GM19193 (cell line): ENCODE data around the gene SLIT3.

Source experiments
- POLR2A ChIP-seq: IDR thresholded peaks from 4 replicates; pipeline ENCODE4 v1.6.1; 2011; ENCODE audit not compliant: insufficient read depth, insufficient read length; ENCODE audit errors: extremely low read depth

Gene SLIT3

DNA sequence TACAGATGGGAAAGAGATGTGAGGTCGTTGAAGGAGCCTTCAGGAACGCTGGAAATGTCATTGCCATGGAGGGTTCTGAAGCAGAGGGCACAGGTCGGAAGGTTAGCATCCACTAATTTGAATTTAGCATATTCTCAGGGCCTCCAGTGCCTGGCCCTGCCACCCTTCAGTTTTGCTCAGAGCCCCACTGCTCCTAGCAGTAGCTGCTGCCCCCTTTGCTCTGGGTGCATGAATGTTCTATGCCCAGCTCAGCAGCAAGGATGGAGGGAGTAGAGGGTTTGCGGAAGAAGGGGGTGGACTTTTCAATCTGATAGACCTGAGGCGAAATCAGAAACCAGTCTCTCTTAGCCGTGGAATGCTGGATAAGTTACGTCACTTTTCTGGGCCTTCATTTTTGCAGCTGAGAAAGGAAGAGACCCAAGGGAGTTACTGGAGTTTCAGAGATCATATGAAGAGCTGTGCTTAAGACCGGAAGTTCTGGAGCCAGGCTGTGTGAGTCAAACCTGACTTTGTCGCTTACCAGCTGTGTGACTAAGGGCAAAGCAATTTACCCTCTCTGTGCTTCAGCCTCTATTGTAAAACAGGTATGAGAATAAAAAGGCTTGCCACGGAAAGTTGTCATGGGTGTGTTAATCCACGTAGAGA, 588.5 kb downstream of the SLIT3 start:
- TF ChIP-seq POLR2A, result no peak

DNA sequence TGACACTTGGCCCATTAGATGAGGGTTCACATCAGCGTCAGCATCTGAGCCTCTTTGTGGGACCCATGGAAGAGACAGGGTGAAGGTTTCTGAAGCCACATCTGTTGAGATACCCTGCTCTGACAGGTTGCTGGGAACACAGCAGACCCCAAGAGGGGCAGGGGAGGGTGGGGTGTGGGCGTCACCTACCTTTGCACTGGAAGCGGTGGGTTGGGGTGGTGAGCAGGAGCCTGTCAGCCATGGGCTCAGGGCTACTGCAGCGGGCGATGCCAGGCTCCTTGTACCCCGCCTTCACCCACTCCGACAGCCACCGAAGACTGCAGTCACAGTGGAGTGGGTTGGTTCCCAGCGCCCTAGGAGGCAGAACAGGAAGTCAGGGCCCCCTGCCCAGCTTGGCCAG, 590.2 kb downstream of the SLIT3 start:
- no peak for TF ChIP-seq POLR2A

DNA sequence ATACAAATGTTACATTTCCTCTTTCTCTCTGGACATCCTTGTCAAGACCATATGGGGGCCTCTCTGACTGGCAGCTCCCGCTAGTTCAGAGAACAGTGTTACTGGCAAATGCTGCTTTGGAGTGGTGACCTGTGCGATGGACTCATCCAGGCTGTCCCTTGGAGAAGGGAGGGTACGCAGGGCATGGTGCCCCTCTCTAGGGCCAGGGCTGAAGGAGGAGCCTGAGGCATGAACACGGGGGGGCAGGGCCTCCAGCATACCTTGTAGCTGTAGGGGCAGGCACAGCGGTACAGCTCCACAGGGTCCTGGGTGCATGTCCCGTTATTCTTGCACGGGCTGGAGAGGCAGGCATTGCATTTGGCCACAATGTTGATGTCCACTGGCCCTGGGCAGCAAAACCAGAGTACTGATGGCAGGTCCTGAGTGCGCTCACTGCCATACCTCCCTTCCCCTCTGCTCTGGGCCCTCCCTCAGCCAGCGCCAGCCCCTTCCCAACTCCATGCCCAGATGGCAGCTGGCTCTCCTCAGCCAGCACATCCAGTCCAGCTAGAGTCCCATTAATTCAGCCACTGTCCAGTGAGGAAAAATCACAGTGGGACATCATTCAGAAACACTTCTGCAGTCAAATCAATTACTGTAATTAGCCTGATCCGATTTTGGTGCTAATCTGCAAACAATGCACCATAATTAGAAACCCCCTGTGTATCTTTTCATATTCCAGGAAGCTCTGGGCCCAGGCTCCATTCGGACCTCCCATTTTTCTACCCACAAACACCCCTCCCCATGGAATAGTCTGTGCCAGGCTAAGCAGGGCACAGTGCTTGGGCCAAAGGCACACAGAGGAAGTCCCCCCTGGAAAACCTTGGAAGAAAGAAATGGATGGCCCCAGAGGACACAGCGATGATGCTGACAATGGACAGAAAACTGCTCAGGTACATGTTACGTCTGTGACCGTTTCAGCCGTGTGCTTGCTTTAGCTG, 592.9 kb downstream of the SLIT3 start:
- no peak for TF ChIP-seq POLR2A

DNA sequence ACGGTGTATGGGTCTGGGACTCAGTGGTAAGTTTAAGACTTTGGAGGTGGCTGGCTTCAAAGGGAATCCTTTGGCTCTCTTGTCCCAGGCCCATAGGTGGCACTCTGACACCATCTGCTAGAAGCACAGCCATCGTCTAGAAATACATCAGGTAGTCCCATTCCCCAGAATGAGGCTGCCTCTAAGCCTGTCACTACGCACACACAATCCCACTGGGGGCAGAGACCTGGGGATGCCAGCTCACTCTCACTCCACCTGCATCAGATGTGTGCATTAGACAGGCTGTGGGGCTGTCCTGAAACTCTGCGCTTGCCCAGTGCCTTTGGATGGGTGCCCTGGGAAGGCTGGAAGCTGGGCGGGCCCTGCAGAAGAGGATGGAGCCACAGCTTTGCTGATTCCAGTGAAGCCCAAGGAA, 594.3 kb downstream of the SLIT3 start:
- no peak for TF ChIP-seq POLR2A

DNA sequence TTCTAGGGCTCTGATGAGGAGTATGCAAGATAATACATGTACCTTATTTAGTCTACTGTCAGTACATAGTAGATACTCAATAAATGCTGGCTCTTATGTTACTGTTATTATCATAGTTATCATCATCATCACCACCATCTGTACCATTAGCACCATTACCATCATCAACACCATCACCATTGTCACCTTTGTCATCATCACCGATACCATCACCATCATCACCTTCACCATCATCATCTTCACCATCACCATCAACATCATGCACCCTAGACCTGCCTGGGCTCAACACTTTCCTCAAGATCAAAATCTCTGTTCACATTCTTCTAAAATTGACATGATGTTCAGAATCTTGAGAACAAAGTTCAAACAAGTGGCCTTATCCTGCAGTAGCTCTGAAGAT, 595.6 kb downstream of the SLIT3 start:
- no peak for TF ChIP-seq POLR2A

DNA sequence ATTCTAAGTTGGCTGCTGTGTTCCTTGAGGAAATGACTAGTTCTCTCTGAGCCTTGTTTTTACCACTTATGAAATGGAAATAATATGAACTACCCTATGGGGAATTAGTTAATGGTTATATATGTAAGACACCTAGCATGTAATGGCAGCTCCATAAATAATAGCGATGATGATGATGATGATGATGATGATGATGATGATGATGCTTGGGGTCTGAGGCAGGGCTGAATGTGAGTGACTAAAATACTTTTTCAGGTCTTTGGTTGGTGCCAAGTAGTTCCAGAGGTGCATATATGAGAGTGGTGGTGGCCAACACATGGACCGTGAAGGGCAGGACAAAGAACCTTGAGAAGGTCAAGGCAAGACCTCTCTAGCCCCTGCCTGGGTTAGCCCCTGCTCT, 598.4 kb downstream of the SLIT3 start:
- TF ChIP-seq POLR2A, result no peak

DNA sequence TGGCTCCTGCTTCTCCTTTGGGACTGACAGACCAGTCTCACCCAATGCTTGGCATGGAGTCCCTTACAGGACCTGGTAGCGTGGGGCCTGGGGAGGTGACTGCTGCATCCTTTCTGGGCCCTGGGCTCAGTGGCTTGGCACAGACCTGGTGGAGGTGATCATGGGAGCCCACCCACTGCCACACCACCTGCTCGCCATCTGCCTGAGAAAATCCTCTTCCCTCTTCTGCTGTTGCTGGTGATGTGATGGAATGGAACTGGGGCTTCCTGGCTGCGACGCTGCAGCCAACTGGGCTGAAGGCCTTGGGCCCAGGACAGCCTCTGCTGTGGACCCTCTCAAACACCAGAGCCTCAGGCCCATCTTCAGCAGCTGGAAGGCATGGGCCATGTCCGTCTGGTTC, 599.3 kb downstream of the SLIT3 start:
- no peak for TF ChIP-seq POLR2A

DNA sequence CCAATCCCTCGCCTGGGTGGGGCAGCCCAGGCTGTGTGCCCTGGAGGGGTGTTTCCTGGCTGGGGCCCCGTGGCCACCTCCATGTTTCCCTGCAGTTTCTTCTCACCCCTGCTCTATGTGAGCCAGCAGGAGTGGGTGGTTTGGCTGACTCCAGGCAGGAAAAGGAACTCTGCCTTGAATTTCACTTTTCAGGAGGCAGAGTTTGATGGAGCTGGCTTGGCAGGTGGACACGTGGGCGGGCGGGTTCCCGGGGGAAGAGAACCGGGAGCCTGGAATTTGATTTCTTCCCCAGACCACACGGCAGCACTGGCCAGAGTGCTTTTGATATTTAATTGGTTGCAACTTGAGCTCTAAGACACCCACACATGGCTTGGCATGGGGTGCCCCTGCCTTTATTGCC, 601.9 kb downstream of the SLIT3 start:
- no peak for TF ChIP-seq POLR2A

DNA sequence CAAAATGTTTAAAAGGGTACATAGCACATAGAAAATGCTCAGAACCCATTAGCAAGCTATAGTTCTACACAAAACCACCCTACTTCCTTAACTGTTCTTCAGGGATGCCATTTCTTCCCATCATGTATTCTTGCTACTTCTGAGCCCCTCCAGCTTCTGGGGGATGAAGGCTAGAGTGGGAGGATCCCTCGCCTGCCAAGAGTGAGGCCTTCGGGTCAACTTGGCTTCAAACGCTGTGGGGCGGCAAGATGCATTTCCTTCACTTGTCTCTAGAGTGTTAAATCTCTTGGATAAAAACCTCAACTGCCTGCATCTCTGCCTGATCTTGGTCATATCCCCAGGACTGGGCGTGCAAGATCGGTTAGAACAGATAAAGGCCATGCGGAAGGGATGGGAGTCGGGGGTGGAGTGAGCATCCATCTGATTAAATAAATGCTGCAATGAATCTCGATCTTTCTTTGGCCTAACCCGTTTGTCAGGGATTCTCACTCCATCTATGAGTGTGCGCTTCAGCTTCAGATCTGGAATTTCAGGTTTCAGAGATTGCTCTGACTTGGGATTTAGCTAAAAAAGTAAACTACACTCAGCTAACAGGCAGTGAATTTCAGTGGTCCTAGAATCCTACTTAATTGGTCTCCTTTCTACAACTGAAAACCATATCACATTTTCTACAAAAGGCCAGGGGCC, 603.8 kb downstream of the SLIT3 start:
- TF ChIP-seq POLR2A, result no peak

DNA sequence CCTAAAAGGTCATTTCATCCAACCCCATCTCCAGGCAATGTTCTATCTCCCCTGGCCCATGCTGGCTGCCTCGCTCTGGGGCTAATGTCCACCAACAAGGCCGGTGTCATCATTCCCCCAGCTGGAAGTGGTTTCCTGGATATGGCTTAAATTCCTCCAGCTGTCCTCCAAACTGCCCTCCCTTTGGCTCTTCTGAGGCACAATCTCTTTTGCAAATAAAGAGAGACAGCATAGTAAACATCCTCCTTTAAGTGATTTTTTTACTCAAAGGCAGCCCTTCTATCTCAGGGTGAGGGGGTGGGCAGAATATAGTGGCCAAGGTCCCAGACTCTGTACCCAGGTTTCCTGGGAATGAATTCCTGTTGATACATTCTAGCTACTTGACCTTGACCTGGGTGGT, 604.3 kb downstream of the SLIT3 start:
- no peak for TF ChIP-seq POLR2A

DNA sequence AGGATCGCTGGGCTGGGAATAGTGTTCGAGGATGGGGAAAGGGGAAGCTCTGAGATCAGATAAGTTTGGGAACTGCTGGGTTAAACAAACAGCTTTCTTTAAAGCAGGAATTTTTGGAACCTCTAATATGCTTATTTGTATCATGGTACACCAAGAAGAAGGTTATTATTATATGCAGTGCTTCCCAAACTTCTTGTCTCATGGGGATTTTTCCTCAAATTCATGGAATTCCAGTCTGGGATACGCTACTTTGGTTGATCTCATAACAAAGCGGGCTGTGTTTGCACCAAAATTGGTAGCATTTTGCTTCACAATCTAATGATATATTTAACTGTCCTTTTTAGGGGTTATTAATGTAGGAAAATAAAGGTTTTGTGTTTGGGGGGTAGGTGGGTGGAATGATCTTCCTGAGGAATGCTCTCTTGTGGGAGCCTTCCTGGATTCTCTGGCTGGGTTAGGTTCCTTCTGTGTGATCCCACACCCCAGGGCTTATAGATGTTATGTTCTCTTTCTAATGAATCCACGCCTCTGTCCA, 605.6 kb downstream of the SLIT3 start:
- TF ChIP-seq POLR2A, result no peak

DNA sequence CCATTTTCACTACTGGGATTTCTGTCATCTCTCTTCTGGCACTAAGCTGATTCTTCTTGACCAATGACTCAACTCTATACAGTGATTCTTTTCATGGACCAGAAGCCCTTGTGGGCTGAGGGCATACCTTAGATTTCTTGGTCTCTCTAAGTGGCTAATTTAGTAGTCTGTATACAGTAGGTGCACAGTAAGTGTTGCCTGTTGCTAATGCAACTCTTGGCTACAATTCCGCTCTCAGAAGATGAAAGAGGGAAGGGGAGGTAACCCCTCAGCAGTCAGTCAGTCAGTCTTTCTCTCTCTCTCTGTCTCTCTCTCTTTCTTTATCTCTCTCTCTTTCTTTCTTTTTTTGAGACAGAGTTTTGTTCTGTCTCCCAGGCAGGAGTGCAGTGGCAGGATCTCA, 606.6 kb downstream of the SLIT3 start:
- TF ChIP-seq POLR2A, result no peak

DNA sequence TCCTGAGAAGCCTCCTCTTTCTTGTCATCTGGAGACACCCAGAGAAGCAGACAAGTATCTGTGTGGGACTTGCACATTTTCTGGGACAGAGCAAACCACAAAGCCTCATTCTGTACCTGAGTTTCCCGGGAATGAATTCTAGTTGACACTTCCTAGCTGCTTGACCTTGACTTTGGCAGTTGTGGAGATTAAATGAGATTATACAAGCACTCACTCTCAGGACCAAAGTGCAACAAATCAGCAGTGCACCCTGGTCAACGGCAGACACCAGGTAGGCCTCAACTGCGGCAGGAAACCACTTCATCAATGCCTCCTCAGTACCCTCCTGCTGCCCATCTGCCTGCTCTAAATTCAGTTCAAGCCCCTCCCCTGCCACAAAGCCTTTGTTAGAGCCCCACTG, 607.1 kb downstream of the SLIT3 start:
- no peak for TF ChIP-seq POLR2A

DNA sequence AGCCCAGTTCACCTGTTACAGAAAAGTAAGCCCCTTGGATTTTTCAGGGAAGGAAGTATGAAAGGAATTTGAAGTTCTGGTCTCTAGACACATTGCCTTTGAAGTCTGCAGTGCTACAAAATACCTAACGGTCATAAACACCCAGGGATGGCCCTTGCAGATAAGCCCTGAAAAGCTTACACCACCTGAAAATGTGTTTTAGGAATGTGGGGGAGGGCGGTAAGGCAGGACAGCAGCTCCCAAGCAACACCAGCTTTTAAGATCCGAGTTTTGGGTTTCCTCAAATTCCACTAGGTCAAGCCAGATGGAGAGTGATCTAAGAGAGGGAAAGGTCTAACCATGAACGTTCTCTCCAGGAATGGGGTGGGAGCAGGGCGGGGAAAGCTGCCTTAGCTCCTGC, 607.6 kb downstream of the SLIT3 start:
- no peak for TF ChIP-seq POLR2A

DNA sequence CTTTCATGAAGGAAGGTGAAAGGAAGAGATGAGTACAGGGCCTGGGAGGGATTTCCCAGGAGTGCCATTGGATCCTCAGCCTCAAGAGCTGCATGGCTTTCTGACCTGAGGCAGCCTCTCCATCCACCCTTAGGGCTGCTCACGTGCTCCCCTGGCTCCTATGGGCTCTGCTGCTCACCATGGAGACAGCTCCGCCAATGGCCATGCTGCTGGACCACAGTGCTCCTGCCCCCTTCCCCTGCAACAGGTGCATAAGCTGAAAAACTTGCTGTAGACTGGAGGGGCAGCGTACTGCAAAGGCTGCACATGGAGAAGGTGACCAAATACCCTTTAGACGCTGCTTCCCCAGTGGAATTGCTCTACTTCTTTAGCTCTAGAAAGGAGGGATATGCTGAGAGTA, 609.0 kb downstream of the SLIT3 start:
- TF ChIP-seq POLR2A, result no peak
